HepG2 (cell line): Measurements from ENCODE around the gene TUBB4B. TPM values are rescaled to one million over a fixed set of nuclear protein-coding genes. Genes with fewer than 3 reads are reported as not detected.

Experiments used
- ARNTL ChIP-seq: sonication (generic); formaldehyde crosslinking; IDR thresholded peaks from 2 replicates; pipeline ENCODE4 v1.4.0; 2020; ENCODE audit warnings: mild to moderate bottlenecking, missing genetic modification reagents
- BATF2 ChIP-seq: sonication (generic); formaldehyde crosslinking; IDR thresholded peaks from 2 replicates; pipeline ENCODE4 v1.8.0; 2022; ENCODE audit warnings: mild to moderate bottlenecking, missing genetic modification reagents, moderate library complexity
- GATAD2A ChIP-seq: IDR thresholded peaks from 2 replicates; pipeline ENCODE4 v1.6.1; 2016
- KDM1A ChIP-seq: IDR thresholded peaks from 2 replicates; pipeline ENCODE4 v1.6.1; 2016; ENCODE audit warnings: missing compliant biosample characterization
- MTA1 ChIP-seq: sonication (generic); formaldehyde crosslinking; IDR thresholded peaks from 2 replicates; pipeline ENCODE4 v1.4.0; 2020; ENCODE audit warnings: missing genetic modification reagents, mild to moderate bottlenecking, borderline replicate concordance
- NFYC ChIP-seq: IDR thresholded peaks from 2 replicates; pipeline ENCODE4 v1.6.1; 2016; ENCODE audit warnings: missing genetic modification reagents, missing compliant biosample characterization
- NR2C2 ChIP-seq: sonication (generic); formaldehyde crosslinking; IDR thresholded peaks from 2 replicates; pipeline ENCODE4 v1.4.0; 2020; ENCODE audit warnings: missing genetic modification reagents, mild to moderate bottlenecking, moderate library complexity, borderline replicate concordance
- NR2F1 ChIP-seq, 2 experiments: fragments of 450-650 bp in 1 of 2; formaldehyde crosslinking in 1 of 2; IDR thresholded peaks; 2 replicates each; pipeline versions ENCODE4 v1.5.0 to v1.6.1; 2016 to 2020; ENCODE audit warnings: mild to moderate bottlenecking in 1 of 2, missing compliant biosample characterization in 1 of 2, missing genetic modification reagents in 1 of 2, moderate library complexity in 1 of 2
- PHF20 ChIP-seq: sonication (generic); formaldehyde crosslinking; IDR thresholded peaks from 2 replicates; pipeline ENCODE4 v1.5.0; 2020; ENCODE audit warnings: mild to moderate bottlenecking, missing genetic modification reagents
- PRPF4 ChIP-seq: fragments of 200-400 bp; formaldehyde crosslinking; IDR thresholded peaks from 2 replicates; pipeline ENCODE4 v1.6.1; 2016; ENCODE audit warnings: low read length, low read depth; ENCODE audit not compliant: poor library complexity, severe bottlenecking
- RELA ChIP-seq: sonication (generic); formaldehyde crosslinking; IDR thresholded peaks from 2 replicates; pipeline ENCODE4 v1.4.0; 2020; ENCODE audit warnings: missing genetic modification reagents
- RXRB ChIP-seq: IDR thresholded peaks from 2 replicates; pipeline ENCODE4 v1.6.1; 2016; ENCODE audit warnings: borderline replicate concordance, missing genetic modification reagents, missing compliant biosample characterization
- TFAP4 ChIP-seq: sonication (generic); IDR thresholded peaks from 2 replicates; pipeline ENCODE4 v1.6.1; 2016; ENCODE audit warnings: low read depth, borderline replicate concordance
- ZNF205 ChIP-seq: IDR thresholded peaks from 2 replicates; pipeline ENCODE4 v1.6.1; 2018; ENCODE audit warnings: missing biosample characterization, missing genetic modification reagents
- ZNF232 ChIP-seq: sonication (generic); formaldehyde crosslinking; IDR thresholded peaks from 2 replicates; pipeline ENCODE4 v1.4.0; 2020; ENCODE audit warnings: missing genetic modification reagents, borderline replicate concordance
- ZNF567 ChIP-seq: sonication (generic); formaldehyde crosslinking; IDR thresholded peaks from 2 replicates; pipeline ENCODE4 v1.8.1; 2023; ENCODE audit warnings: mild to moderate bottlenecking, missing genetic modification reagents, borderline replicate concordance
- ZNF570 ChIP-seq: sonication (generic); formaldehyde crosslinking; IDR thresholded peaks from 2 replicates; pipeline ENCODE4 v1.4.0; 2020; ENCODE audit warnings: mild to moderate bottlenecking, missing genetic modification reagents, borderline replicate concordance
- ZNF850 ChIP-seq: sonication (generic); formaldehyde crosslinking; conservative IDR thresholded peaks from 2 replicates; pipeline ENCODE4 v1.9.0; 2021; ENCODE audit warnings: mild to moderate bottlenecking, missing genetic modification reagents
- polyA plus RNA-seq, 8 experiments: library from polyadenylated mRNA; depleted of rRNA in 3 of 8; stranded (reverse) in 7 of 8; unstranded in 1 of 8; fragments of >200 nt; fragmentation: Illumina TruSeq in 4 of 8; extraction: Trizol in 4 of 8; gene quantifications; 2 replicates each; pipeline versions ENCODE4 v1.2.1 to v1.2.3, GENCODE V29; 2011 to 2016; ENCODE audit warnings: low read depth in 4 of 8, missing spikeins in 1 of 8, mixed read lengths in 1 of 8; ENCODE audit not compliant: insufficient read depth in 1 of 8
- total RNA-seq, 5 experiments: library from RNA; depleted of rRNA; stranded (reverse); fragments of >200 nt; fragmentation: Illumina TruSeq; extraction: Trizol; gene quantifications; 2 replicates each; pipeline ENCODE4 v1.2.3, GENCODE V29; 2016; ENCODE audit warnings: low read depth in 1 of 5
- TF ChIP-seq, protein P1 (sequence below): IDR thresholded peaks from 2 replicates; pipeline ENCODE4 v1.6.1; 2016; ENCODE audit warnings: missing compliant biosample characterization, missing genetic modification reagents, borderline replicate concordance
- TF ChIP-seq, protein P2 (sequence below): sonication (generic); formaldehyde crosslinking; IDR thresholded peaks from 2 replicates; pipeline ENCODE4 v1.5.1; 2020; ENCODE audit warnings: missing genetic modification reagents, mild to moderate bottlenecking, borderline replicate concordance
- TF ChIP-seq, protein P3 (sequence below): sonication (generic); formaldehyde crosslinking; IDR thresholded peaks from 2 replicates; pipeline ENCODE4 v1.5.0; 2020; ENCODE audit warnings: mild to moderate bottlenecking, missing genetic modification reagents

TUBB4B gene
- total and polyA plus RNA-seq, 2 of the 13 experiments (the other 11 are each of a cell fraction or from before 2014, with no cell fraction given): 182 to 412 TPM

GRCh38 chr9:137229903-137230704 is 11.0 kb upstream of the TUBB4B start (continued):
- TF ChIP-seq ZNF567 (CRISPR knock-in tag) (0 out of 2 replicates have a peak, but pooled peaks have one; percentile 44), ZNF850 (0 out of 2 replicates have a peak, but pooled peaks have one; percentile 78), RELA (CRISPR knock-in tag) (0 out of 2 replicates have a peak, but pooled peaks have one; percentile 33), TFAP4 (peak; percentile 52; the same call in 1 of the 2 replicates), MTA1 (CRISPR knock-in tag) (peak; percentile 78; the same call in 1 of the 2 replicates), NR2F1 (CRISPR knock-in tag; IDR thresholded peaks at IDR 0.05) (peak in 1 of 2 experiments; percentile 68; a peak in 1 of 4 replicates), ARNTL (CRISPR knock-in tag) (no peak; the same call in 1 of the 2 replicates), ZNF232 (CRISPR knock-in tag) (peak; percentile 16; the same call in 1 of the 2 replicates), PRPF4 (no peak), RXRB (CRISPR knock-in tag) (peak; percentile 7; the same call in 1 of the 2 replicates), PHF20 (CRISPR knock-in tag) (peak; percentile 20), ZNF205 (CRISPR knock-in tag) (peak; percentile 58; the same call in 1 of the 2 replicates), BATF2 (CRISPR knock-in tag) (no peak), NR2C2 (CRISPR knock-in tag) (peak; percentile 98), ZNF570 (CRISPR knock-in tag) (no peak), GATAD2A (CRISPR knock-in tag) (0 out of 2 replicates have a peak, but pooled peaks have one; percentile 6), NFYC (CRISPR knock-in tag) (0 out of 2 replicates have a peak, but pooled peaks have one; percentile 12), KDM1A (CRISPR knock-in tag) (no peak)
- TF ChIP-seq, protein P1, sequence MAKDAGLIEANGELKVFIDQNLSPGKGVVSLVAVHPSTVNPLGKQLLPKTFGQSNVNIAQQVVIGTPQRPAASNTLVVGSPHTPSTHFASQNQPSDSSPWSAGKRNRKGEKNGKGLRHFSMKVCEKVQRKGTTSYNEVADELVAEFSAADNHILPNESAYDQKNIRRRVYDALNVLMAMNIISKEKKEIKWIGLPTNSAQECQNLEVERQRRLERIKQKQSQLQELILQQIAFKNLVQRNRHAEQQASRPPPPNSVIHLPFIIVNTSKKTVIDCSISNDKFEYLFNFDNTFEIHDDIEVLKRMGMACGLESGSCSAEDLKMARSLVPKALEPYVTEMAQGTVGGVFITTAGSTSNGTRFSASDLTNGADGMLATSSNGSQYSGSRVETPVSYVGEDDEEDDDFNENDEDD: no peak; the same call in 1 of the 2 replicates
- TF ChIP-seq, protein P2, sequence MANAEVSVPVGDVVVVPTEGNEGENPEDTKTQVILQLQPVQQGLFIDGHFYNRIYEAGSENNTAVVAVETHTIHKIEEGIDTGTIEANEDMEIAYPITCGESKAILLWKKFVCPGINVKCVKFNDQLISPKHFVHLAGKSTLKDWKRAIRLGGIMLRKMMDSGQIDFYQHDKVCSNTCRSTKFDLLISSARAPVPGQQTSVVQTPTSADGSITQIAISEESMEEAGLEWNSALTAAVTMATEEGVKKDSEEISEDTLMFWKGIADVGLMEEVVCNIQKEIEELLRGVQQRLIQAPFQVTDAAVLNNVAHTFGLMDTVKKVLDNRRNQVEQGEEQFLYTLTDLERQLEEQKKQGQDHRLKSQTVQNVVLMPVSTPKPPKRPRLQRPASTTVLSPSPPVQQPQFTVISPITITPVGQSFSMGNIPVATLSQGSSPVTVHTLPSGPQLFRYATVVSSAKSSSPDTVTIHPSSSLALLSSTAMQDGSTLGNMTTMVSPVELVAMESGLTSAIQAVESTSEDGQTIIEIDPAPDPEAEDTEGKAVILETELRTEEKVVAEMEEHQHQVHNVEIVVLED (CRISPR knock-in tag): peak; percentile 70; the same call in 1 of the 2 replicates
- TF ChIP-seq, protein P3, sequence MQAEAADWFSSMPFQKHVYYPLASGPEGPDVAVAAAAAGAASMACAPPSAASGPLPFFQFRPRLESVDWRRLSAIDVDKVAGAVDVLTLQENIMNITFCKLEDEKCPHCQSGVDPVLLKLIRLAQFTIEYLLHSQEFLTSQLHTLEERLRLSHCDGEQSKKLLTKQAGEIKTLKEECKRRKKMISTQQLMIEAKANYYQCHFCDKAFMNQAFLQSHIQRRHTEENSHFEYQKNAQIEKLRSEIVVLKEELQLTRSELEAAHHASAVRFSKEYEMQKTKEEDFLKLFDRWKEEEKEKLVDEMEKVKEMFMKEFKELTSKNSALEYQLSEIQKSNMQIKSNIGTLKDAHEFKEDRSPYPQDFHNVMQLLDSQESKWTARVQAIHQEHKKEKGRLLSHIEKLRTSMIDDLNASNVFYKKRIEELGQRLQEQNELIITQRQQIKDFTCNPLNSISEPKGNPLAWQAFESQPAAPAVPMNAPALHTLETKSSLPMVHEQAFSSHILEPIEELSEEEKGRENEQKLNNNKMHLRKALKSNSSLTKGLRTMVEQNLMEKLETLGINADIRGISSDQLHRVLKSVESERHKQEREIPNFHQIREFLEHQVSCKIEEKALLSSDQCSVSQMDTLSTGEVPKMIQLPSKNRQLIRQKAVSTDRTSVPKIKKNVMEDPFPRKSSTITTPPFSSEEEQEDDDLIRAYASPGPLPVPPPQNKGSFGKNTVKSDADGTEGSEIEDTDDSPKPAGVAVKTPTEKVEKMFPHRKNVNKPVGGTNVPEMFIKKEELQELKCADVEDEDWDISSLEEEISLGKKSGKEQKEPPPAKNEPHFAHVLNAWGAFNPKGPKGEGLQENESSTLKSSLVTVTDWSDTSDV (CRISPR knock-in tag): peak; percentile 72; the same call in 1 of the 2 replicates
